HepG2 (cell line): ENCODE data around the gene CACNA1D. TPM values are rescaled to one million over a fixed set of nuclear protein-coding genes. Genes with fewer than 3 reads are reported as not detected.

Source experiments
- CENPT ChIP-seq: sonication (generic); formaldehyde crosslinking; IDR thresholded peaks from 2 replicates; pipeline ENCODE4 v1.8.0; 2022; ENCODE audit warnings: low read depth, mild to moderate bottlenecking, moderate library complexity, missing genetic modification reagents
- CREB3 ChIP-seq: sonication (generic); formaldehyde crosslinking; IDR thresholded peaks from 2 replicates; pipeline ENCODE4 v1.5.0; 2020; ENCODE audit warnings: missing genetic modification reagents
- DNMT1 ChIP-seq: sonication (generic); formaldehyde crosslinking; IDR thresholded peaks from 2 replicates; pipeline ENCODE4 v1.5.1; 2020; ENCODE audit warnings: mild to moderate bottlenecking, missing genetic modification reagents
- FOSL2 ChIP-seq: sonication (generic); formaldehyde crosslinking; IDR thresholded peaks from 2 replicates; pipeline ENCODE4 v1.4.0; 2020; ENCODE audit warnings: missing genetic modification reagents
- FOXP1 ChIP-seq, 2 experiments: fragments of 450-650 bp in 1 of 2; IDR thresholded peaks; 2 replicates each; pipeline ENCODE4 v1.6.1; 2017 to 2018; ENCODE audit warnings: antibody characterized with exemption in 1 of 2
- NPAS2 ChIP-seq: sonication (generic); formaldehyde crosslinking; IDR thresholded peaks from 2 replicates; pipeline ENCODE4 v1.8.0; 2022; ENCODE audit warnings: mild to moderate bottlenecking, missing genetic modification reagents, borderline replicate concordance
- SOX13 ChIP-seq, 3 experiments: fragments of 450-650 bp in 1 of 3; sonication (generic) in 1 of 3; formaldehyde crosslinking in 1 of 3; IDR thresholded peaks in 2 of 3; conservative IDR thresholded peaks in 1 of 3; 2 replicates each; pipeline versions ENCODE4 v1.5.0 to v1.6.1; 2016 to 2020; ENCODE audit warnings: antibody characterized with exemption in 1 of 3, mild to moderate bottlenecking in 1 of 3, missing compliant biosample characterization in 1 of 3, missing genetic modification reagents in 1 of 3, moderate library complexity in 1 of 3
- TAF1 ChIP-seq: sonication (generic); formaldehyde crosslinking; IDR thresholded peaks from 2 replicates; pipeline ENCODE4 v1.4.0; 2020; ENCODE audit warnings: missing genetic modification reagents
- TCF7 ChIP-seq: sonication (generic); IDR thresholded peaks from 2 replicates; pipeline ENCODE4 v1.6.1; 2016; ENCODE audit warnings: antibody characterized with exemption, low read depth
- ZBTB40 ChIP-seq, 2 experiments: fragments of 450-650 bp in 1 of 2; sonication (generic) in 1 of 2; formaldehyde crosslinking in 1 of 2; IDR thresholded peaks; 2 replicates each; pipeline versions ENCODE4 v1.6.1 to v1.8.0; 2016 to 2022; ENCODE audit warnings: antibody characterized with exemption in 1 of 2, mild to moderate bottlenecking in 1 of 2, missing genetic modification reagents in 1 of 2
- ZFAT ChIP-seq: sonication (generic); formaldehyde crosslinking; conservative IDR thresholded peaks from 2 replicates; pipeline ENCODE4 v1.8.1; 2023; ENCODE audit warnings: missing genetic modification reagents, inconsistent platforms
- ZFYVE20 ChIP-seq: sonication (generic); formaldehyde crosslinking; IDR thresholded peaks from 2 replicates; pipeline ENCODE4 v1.8.0; 2023; ENCODE audit warnings: low read depth, mild to moderate bottlenecking, moderate library complexity, missing genetic modification reagents, borderline replicate concordance
- ZGPAT ChIP-seq: IDR thresholded peaks from 2 replicates; pipeline ENCODE4 v1.6.1; 2016; ENCODE audit warnings: mild to moderate bottlenecking
- ZMYM2 ChIP-seq: sonication (generic); formaldehyde crosslinking; IDR thresholded peaks from 2 replicates; pipeline ENCODE4 v1.8.0; 2022; ENCODE audit warnings: mild to moderate bottlenecking, missing genetic modification reagents
- ZNF510 ChIP-seq: sonication (generic); formaldehyde crosslinking; IDR thresholded peaks from 2 replicates; pipeline ENCODE4 v1.4.0; 2020; ENCODE audit warnings: low read depth, mild to moderate bottlenecking, missing genetic modification reagents
- polyA plus RNA-seq, 8 experiments: library from polyadenylated mRNA; depleted of rRNA in 3 of 8; stranded (reverse) in 7 of 8; unstranded in 1 of 8; fragments of >200 nt; fragmentation: Illumina TruSeq in 4 of 8; extraction: Trizol in 4 of 8; gene quantifications; 2 replicates each; pipeline versions ENCODE4 v1.2.1 to v1.2.3, GENCODE V29; 2011 to 2016; ENCODE audit warnings: low read depth in 4 of 8, missing spikeins in 1 of 8, mixed read lengths in 1 of 8; ENCODE audit not compliant: insufficient read depth in 1 of 8
- total RNA-seq, 5 experiments: library from RNA; depleted of rRNA; stranded (reverse); fragments of >200 nt; fragmentation: Illumina TruSeq; extraction: Trizol; gene quantifications; 2 replicates each; pipeline ENCODE4 v1.2.3, GENCODE V29; 2016; ENCODE audit warnings: low read depth in 1 of 5

CACNA1D gene
- total and polyA plus RNA-seq, 2 of the 13 experiments (the other 11 are each of a cell fraction or from before 2014, with no cell fraction given) = 0.26 to 0.38 TPM

DNA sequence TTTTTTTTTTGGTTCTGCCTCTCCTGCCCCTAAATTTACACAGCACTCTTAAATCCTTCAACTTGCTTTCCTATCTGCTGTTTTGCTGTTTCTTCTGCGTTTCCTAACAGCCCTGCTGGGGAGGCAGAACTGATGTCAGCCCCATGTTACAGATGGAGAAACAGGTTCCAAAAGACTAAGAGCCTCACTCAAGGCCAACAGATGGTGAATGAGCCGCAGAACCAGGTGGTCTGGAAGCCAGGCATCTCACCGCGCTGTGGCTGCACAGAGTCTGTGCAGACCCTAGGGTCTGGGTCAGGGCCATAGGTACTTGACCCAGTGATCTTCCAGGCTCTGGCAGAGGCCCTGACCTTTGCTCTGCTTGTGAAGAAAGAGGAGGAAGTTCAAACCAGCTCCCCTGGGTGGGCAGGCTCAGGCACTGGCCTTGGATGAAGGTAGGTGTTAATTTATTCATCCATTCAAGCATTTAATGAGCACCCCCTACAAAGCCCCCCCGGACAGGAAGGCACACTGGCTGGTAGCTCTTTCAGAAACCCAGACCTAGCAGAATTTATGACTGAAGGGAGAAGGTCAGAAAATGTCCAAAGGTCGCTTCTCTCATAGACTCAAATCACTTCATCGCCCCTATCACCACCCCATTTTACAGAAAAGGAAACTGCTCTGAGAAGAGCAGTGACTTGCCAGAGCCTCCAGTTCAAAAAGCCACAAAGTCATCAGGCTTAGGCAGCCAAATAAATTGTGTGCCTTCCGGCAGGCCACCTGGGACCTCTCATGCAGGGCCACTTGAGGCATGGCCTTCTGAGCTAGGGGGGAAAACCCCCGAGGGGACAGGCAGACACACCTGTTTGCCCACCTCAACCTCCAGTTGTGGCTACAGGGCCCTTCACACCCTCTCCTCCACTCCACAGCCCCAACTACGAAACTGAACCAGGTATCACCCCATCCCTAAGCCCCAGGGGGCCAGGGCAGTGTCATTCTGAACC lies 349.1 kb downstream of the CACNA1D start (continued):
- TF ChIP-seq SOX13 (IDR thresholded peaks at IDR 0.05) (0 out of 2 replicates have a peak, but pooled peaks have one; percentile 10), SOX13 (CRISPR knock-in tag; conservative IDR thresholded peaks at IDR 0.05 in 1 of 2, IDR thresholded peaks at IDR 0.05 in 1 of 2) (peak in 1 of 2 experiments; percentile 64; a peak in 1 of 4 replicates), DNMT1 (CRISPR knock-in tag) (no peak), ZFAT (CRISPR knock-in tag) (no peak), TAF1 (no peak), CENPT (CRISPR knock-in tag) (no peak), FOSL2 (CRISPR knock-in tag) (no peak; the same call in 1 of the 2 replicates), NPAS2 (0 out of 2 replicates have a peak, but pooled peaks have one; percentile 33), ZFYVE20 (no peak), TCF7 (peak; percentile 13; the same call in 1 of the 2 replicates), ZBTB40 (IDR thresholded peaks at IDR 0.05) (no peak), ZBTB40 (CRISPR knock-in tag; IDR thresholded peaks at IDR 0.05) (peak; percentile 31; the same call in 1 of the 2 replicates), ZMYM2 (CRISPR knock-in tag) (no peak), ZGPAT (CRISPR knock-in tag) (0 out of 2 replicates have a peak, but pooled peaks have one; percentile 29), CREB3 (CRISPR knock-in tag) (0 out of 2 replicates have a peak, but pooled peaks have one; percentile 69), FOXP1 (IDR thresholded peaks at IDR 0.05) (no peak), FOXP1 (CRISPR knock-in tag; IDR thresholded peaks at IDR 0.05) (0 out of 2 replicates have a peak, but pooled peaks have one; percentile 13), ZNF510 (CRISPR knock-in tag) (0 out of 2 replicates have a peak, but pooled peaks have one; percentile 6)
